Measurements from ENCODE around the gene APRT. TPM values are rescaled to one million over a fixed set of nuclear protein-coding genes. Genes with fewer than 3 reads are reported as not detected.

Gene APRT
- total and polyA plus RNA-seq, 2 of the 8 experiments (the other 6 are each of a cell fraction or from before 2014, with no cell fraction given): 221 to 267 TPM

- TF ChIP-seq, protein P1, sequence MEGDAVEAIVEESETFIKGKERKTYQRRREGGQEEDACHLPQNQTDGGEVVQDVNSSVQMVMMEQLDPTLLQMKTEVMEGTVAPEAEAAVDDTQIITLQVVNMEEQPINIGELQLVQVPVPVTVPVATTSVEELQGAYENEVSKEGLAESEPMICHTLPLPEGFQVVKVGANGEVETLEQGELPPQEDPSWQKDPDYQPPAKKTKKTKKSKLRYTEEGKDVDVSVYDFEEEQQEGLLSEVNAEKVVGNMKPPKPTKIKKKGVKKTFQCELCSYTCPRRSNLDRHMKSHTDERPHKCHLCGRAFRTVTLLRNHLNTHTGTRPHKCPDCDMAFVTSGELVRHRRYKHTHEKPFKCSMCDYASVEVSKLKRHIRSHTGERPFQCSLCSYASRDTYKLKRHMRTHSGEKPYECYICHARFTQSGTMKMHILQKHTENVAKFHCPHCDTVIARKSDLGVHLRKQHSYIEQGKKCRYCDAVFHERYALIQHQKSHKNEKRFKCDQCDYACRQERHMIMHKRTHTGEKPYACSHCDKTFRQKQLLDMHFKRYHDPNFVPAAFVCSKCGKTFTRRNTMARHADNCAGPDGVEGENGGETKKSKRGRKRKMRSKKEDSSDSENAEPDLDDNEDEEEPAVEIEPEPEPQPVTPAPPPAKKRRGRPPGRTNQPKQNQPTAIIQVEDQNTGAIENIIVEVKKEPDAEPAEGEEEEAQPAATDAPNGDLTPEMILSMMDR (IDR thresholded peaks at IDR 0.05; ENCODE audit: control extremely low read depth in 1 of 3, insufficient read depth in 1 of 3, low read depth in 1 of 3, low read length in 3 of 3): no peak
- TF ChIP-seq HDAC2 (IDR thresholded peaks at IDR 0.05; ENCODE audit: borderline replicate concordance in 1 of 2, low read depth in 2 of 2, low read length in 2 of 2): no peak
These were observed 47.6 kb downstream of the APRT start (continued) for GRCh38 chr16:88764080-88764479.

All from H1 (cell line).